Kidney epithelial cell (primary cell): ENCODE measurements around the gene SEC23IP. TPM values are rescaled to one million over a fixed set of nuclear protein-coding genes. Genes with fewer than 3 reads are reported as not detected.
A peak's percentile ranks its signal among the peaks of the same experiment; 100 is the strongest.

ENCODE experiments used
- DNase-seq: peaks from one replicate; pipeline ENCODE4 v3.0.0-alpha.2; 2010; ENCODE audit warnings: low read depth
- H3K27me3 ChIP-seq: 2 replicates; pipeline ENCODE4 v1.6.0; 2011; ENCODE audit warnings: low read length; ENCODE audit not compliant: control insufficient read depth, insufficient read depth
- H3K36me3 ChIP-seq: 2 replicates; pipeline ENCODE4 v1.5.1; 2011; ENCODE audit warnings: low read length; ENCODE audit not compliant: control insufficient read depth, insufficient read depth
- H3K4me3 ChIP-seq: 2 replicates; pipeline ENCODE4 v1.5.1; 2011; ENCODE audit warnings: low read depth, mild to moderate bottlenecking, control low read depth, low read length
- total RNA-seq: library from RNA; depleted of rRNA; stranded (reverse); fragments of >200 nt; gene quantifications from 2 replicates; pipeline ENCODE4 v1.2.3, GENCODE V29; 2015
- TF ChIP-seq, protein P1 (sequence below): IDR thresholded peaks from 2 replicates; pipeline ENCODE4 v1.5.1; 2011; ENCODE audit warnings: mild to moderate bottlenecking, moderate library complexity, low read length, control low read depth, inconsistent platforms; ENCODE audit not compliant: insufficient read depth, poor library complexity, severe bottlenecking

Gene SEC23IP
- total RNA-seq = 25.6 and 28.9 TPM in 2 replicates

DNA sequence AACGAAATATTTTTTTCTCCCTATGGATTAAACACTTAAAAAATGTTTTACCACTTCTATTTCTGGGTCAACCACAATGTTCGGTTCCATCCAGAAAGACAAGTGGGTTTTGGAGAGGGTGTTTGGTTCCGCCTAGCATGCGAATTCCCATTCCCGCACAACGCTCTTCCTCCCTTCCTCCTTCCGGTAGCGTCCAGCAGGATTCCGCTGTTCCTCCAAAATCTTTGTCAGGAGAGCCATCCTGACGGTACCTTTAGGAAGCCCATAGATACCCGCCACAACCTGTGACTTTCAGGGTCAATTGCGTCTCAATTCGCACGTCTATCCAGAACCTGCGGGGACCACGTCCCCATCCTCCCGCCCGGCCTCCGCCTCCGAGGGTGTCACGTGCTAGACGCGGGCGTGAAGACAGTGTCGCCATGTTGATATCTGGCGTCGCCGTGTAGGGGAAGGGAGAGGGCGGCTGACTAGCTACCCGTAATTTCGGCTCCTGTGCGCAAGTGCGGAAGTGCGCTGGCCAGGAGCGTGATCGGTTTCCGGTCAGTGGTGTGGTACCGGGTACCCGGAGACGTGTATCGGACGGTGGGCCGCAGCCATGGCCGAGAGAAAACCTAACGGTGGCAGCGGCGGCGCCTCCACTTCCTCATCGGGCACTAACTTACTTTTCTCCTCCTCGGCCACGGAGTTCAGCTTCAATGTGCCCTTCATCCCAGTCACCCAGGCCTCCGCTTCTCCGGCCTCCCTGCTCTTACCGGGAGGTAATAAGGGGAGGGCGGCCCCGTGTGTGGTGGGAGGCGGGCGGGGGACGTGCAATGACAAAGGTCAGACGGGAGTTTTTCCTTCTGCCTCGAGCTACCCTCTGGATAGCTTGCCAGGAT, at the start of gene SEC23IP:
Gene SEC23IP, plus strand, starts transcription at position 543 of the 878 bp plus-strand sequence. Its CDS starts 53 bp downstream, at position 596.
- Histone ChIP-seq H3K36me3 (no peaks in the 10 kb centered on the region), H3K4me3 (peak within 1 kb of the TSS; percentile 96), H3K27me3 (no peaks in the 10 kb centered on the region)
- TF ChIP-seq, protein P1, sequence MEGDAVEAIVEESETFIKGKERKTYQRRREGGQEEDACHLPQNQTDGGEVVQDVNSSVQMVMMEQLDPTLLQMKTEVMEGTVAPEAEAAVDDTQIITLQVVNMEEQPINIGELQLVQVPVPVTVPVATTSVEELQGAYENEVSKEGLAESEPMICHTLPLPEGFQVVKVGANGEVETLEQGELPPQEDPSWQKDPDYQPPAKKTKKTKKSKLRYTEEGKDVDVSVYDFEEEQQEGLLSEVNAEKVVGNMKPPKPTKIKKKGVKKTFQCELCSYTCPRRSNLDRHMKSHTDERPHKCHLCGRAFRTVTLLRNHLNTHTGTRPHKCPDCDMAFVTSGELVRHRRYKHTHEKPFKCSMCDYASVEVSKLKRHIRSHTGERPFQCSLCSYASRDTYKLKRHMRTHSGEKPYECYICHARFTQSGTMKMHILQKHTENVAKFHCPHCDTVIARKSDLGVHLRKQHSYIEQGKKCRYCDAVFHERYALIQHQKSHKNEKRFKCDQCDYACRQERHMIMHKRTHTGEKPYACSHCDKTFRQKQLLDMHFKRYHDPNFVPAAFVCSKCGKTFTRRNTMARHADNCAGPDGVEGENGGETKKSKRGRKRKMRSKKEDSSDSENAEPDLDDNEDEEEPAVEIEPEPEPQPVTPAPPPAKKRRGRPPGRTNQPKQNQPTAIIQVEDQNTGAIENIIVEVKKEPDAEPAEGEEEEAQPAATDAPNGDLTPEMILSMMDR = no peak
- peak; percentile 86 for DNase-seq

DNA sequence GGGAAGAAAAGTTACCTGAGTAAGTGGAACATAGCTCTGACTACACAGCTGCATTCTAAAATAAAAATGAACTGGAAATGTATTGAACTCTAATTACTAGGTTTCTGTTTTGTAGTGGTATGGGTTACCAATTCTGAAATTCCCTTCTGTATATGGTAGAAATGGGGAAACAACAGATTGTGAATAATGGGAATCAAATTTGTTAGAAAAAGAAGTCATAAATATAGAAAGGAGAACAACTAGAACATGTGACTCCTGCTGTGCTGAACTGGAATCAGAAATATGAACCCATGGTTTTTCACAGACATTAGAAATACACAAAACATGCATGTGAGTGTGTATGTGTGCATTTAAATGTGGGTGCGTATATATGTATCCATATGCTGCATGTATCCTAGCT, 46.9 kb upstream of the SEC23IP start:
- TF ChIP-seq, protein P1 = no peak
- Histone ChIP-seq H3K36me3 (peaks cover 6% of the 10 kb centered on the region), H3K4me3 (no peak overlapping the region), H3K27me3 (no peaks in the 10 kb centered on the region)
- DNase-seq = no peak

DNA sequence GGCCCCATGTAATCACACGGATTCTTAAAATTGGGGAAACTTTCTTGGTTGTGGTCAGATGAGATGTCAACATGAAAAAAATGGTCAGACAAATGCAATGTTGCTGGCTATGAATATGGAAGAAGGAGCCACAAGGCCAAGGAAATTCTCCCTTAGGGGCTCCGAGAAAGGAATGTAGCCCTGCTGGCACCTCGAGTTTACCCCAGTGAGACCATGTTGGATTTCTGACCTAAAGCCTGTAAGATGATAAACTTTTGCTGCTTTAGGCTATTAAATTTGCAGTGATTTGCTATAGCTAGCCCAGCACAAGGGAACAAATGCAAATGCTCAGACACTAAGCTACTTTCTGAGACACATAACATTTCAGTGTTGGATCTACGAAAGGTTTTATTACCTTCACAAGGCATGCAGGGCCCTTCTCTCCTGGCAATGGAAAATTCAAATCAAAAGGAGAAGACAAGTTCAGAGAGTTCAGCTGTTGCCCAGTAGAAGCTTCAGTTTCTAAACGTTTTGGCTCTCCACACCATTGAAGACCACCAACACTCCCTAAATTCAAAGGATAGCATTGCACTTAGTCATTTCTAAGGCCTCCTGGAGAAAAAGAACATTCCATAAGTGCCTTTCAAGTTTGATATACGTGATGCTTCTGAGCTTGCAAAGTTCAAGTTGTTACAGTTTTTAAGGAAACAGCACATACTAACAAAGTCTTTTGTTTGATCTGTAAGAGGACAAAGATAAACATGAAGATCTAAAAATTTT, 43.3 kb upstream of the SEC23IP start:
- TF ChIP-seq, protein P1 = no peak
- H3K4me3 ChIP-seq = no peak overlapping the region
- peak; percentile 65 for DNase-seq
- H3K36me3 ChIP-seq = peaks cover 2% of the 10 kb centered on the region
- H3K27me3 ChIP-seq = no peaks in the 10 kb centered on the region

DNA sequence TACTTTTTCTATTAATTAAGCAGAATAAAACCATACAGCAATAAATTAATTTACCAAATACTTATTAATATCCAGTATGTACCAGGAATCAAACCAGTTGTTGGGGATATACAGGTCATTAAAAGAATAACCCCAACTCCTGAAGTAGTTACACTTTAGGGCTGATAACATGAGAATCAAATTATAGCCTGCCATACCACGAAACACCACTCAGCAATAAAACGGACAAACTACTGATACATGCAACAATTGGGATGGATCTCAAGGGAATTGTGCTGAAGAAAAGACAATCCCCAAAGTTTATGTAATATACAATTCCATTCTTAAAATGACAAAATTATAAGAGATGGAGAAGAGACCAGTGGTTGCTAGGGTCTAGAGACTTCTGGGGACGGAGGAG, 42.6 kb upstream of the SEC23IP start:
- Histone ChIP-seq H3K4me3 (no peak overlapping the region), H3K27me3 (no peaks in the 10 kb centered on the region), H3K36me3 (peaks cover 2% of the 10 kb centered on the region)
- TF ChIP-seq, protein P1 = no peak
- no peak for DNase-seq

DNA sequence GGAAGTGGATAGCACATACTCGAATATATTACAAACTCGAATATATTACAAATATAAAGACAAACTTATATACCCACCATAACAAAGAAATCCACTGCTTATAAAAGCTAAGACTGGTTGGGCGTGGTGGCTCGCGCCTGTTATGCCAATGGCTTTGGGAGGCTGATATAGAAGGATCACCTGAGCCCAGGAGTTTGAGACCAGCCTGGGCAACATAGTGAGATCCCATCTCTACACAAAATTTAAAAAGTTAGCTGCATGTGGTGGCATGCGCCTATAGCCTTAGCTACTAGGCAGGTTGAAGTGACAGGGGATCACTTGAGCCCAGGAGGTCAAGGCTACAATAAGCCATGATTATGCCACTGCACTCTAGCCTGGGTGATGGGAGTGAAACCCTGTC, 40.3 kb upstream of the SEC23IP start:
- DNase-seq = no peak
- H3K27me3 ChIP-seq = no peaks in the 10 kb centered on the region
- TF ChIP-seq, protein P1 = no peak
- no peak overlapping the region for H3K4me3 ChIP-seq
- peaks cover 2% of the 10 kb centered on the region for H3K36me3 ChIP-seq
